Measurements from ENCODE around the gene F2.

F2 gene

DNA sequence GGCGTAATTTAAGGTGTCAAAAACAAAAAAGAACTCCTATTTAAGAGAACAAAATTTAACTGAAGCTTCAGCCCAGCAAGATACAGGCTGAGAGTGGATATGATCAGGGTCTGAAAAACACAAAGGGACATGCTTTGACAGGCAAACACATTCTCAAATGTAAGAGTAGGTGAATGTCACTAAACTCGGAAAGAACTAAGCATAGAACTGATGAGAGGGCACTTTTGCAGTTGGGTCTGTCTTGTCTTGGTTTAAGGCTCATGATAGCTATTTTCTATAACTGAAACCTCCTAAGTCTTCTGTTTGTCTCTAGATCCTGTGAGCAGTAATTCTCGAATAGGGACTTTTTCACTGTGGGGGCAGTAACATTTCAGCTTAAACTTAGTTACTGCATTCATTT, 27.0 kb downstream of the F2 start:
- no peak for DNase-seq

DNA sequence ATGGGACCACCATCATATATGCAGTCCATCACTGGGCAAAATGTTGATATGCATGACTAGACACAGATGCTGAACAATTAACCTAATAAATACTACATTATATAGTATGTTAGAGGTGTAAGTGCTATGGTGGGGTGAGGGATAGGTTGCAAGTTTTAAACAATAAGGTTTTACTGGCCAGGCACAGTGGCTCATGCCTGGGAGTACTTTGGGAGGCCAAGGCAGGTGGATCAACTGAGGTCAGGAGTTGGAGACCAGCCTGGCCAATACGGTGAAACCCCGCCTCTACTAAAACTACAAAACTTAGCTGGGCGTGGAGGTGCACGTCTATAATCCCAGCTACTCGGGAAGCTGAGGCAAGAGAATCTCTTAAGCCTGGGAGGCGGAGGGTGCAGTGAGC, 28.1 kb downstream of the F2 start:
- DNase-seq: no peak

DNA sequence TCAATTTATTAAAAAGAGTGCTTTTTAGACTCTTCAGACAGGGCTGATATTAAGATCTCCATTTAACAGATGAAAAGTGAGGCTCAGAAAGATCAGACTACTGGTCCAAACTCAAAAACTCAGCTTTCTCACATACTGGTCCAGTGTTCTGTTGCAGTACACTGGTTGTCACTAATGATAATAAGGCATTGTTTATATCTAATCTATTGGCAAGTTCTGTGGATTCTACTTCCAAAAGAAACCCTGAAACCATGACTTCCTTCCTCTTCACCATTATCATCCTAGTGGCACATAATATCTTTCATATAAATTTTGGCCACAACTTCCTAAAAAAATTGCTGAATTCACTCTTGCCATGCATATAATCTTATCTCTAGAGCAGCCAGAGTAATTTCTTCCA, 36.9 kb downstream of the F2 start:
- DNase-seq: no peak

DNA sequence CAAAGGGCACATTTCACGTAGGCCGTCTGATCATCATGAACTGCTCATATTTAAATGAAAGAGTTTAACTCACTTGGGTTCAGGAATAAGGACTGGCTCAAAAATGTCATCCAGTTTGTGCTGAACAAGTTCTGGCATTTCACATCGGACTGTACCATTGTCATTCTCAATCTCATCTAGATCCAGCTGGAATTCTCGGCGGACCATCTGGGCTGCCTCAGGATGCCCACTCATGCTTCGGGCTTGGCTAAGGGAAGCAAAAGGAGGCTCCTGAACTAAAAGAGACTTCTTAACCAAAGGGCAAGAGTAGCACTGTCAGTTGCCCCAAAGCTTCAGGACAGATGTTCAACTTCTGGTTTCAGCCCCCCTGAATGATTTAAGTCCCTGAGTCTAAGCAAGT, 40.2 kb downstream of the F2 start:
- no peak for DNase-seq

DNA sequence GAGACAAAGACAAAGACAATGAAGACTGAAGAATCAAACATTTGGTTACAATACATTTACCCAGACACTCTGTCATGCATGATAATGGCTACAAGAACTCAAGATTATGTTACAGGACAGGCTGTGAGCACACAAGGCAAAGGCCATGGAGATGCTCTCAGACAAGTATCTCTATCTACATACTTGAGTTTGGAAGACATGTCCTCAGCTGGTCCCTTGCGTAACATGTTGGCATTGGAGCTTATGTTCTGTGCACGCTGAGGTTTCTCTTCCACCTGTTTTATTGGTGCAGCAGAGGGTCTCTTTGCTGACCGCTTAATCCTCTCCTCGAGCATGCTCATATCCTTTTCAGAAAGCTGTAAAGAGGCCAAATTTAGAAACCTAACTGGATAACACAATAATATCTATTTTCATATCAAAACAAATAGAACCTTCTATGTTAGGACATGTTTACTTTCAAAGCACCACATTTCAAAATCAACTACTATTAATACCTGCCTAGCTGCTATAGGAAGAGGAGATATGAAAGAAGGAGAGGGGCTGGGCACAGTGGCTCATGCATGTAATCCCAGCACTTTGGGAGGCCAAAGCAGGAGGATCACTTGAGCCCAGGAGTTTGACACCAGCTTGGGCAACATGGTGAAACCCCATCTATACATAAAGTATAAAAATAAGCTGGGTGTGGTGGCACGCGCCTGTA, 41.6 kb downstream of the F2 start:
- DNase-seq: no peak

DNA sequence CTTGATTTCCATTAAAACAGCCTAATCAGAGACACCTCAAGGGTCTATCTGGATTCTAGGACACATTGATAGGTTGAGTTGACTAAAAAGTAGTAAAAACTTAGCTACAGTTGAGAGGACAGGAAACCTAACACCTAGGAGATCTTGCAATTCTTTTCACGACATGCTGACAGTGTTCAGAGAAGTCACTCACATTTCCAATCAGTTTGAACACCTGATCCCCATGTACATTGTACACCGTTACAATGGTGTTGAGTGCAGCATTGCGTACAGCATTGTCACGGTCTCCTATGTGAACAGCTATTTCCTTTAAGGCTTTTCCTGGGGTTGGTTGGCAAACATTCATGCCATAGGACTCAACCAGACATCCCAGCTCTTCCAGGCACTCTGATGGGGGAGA, 42.8 kb downstream of the F2 start:
- no peak for DNase-seq

DNA sequence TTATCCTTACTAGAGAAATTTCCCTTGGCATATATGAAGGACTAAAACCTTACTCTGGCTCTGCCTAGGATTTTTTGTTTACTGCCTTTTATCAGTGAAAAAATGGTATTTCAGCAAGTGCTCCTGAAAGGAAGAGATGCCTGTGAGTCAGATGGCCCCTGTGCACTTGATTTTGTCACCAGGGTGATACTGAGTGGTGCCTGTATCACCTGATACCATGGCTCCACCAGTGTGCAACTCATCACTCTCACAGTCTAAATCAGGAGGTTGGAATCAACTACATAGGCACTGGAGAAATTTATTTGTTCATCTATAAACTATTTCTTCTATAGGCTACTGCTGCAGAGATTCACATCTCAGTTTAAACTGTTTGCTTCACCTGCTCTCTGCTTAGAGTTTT, 43.2 kb downstream of the F2 start:
- no peak for DNase-seq

DNA sequence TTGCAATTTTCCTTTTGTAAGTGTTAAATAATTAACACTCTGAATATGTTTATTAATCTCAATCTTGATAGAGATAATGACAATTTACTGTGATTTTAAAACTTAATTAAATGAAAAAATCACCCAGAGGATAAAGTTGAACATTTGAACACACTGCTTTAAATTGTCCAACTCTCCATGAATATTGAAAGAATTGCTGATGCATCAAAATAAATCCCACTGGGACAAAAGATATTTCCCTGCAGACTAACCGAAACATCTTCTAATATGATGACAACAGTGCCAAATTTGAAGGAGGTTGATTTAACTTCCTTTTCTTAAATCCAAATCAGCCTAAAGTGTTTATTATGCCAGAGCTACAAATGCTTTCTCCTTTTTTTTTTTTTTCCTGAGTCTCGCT, 47.6 kb downstream of the F2 start:
- no peak for DNase-seq

DNA sequence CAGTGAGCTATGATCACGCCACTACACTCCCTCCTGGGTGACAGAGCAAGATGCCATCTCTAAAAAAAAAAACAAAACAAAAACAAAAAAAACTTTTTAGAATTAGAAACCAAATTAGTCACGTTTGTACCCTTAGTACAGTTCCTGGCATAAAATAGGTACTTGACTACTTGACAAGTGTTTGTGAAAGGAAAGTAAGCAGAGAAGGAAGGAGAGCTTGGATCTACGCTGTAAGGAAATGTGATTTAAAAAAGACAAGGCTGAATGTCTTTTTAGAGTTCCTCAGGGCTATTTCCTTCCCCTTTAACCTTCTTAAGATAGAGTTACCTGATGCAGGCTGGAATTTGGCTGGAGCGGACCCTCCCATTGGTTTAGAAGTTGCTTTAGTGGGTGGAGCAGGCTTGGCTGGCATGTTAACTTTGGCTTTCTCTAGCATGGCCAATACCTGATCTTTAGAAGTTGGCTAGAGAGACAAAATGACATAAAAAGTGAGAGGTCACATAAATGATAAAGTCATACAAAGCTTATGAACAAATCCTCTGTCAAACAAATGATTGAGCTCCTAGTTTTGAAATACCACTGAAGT, 50.7 kb downstream of the F2 start:
- no peak for DNase-seq

DNA sequence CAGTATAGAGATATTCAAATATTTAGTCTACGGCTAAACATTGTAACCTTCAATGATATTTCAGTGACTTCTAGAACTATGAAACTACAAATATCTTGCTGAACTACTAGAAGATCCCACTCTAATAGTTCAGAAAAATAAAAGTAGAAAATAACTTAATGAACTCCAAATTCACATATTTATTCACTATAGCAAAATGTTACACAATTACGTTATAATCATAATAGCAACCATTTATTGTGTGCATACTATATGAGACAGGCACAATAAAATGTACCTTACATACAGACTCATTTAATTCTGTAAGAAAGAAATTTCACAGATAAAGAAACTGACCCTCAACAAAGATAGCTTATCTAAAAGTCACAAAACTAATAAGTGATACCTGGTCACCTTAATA, 57.9 kb downstream of the F2 start:
- DNase-seq: no peak

DNA sequence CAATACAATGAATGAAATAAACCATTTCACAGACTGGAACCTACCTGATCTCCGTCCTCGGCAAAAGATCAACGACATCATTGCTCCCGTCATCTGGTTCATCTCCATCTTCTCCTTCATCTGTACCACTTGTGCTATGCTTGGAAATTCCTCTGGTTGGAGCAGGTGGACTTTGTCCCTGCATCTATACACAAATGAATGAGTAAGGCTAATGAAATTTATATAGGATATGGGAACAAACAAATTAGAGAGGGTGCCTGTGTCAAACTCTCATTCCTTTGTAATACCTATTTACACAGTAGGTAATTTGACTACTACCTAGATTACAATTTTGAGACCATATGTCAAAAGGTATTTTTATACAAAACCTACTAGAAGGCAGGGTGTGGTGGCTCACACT, 59.4 kb downstream of the F2 start:
- no peak for DNase-seq
